ENCODE measurements around the gene KLHL2.

The KLHL2 gene

DNA sequence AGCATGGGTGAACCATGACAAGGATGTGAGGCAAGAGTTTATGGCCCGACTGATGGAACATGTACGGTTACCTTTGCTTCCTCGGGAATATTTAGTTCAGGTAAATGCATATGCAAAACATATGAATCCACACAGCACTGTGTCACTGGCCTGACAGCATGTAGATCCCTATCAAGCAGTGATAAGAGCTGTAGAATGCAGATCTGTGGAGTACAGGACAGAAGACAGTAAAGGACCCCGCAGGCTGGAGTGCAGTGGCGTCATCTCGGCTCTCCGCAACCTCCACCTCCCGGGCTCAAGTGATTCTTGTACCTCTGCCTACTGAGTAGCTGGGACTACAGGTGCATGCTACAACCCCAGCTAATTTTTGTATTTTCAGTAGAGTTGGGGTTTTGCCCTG, 90.3 kb downstream of the KLHL2 start:
- no peak for DNase-seq (ENCODE audit: low read depth, low spot score)
- in situ Hi-C loops (cut with HindIII; ENCODE audit: low sequenced_read_pairs): no loop called here
- TF ChIP-seq CTCF (IDR thresholded peaks at IDR 0.05; ENCODE audit: low read depth, low read length): no peak
- H3K4me3 ChIP-seq (ENCODE audit: low read depth, low read length): no peak overlapping the region

- no peak overlapping the region for H3K4me3 ChIP-seq (ENCODE audit: low read depth, low read length)
- no peak for DNase-seq (ENCODE audit: low read depth, low spot score)
- TF ChIP-seq CTCF (IDR thresholded peaks at IDR 0.05; ENCODE audit: low read depth, low read length): no peak
- in situ Hi-C loops (cut with HindIII; ENCODE audit: low sequenced_read_pairs): no loop called here
Observed at GRCh38 chr4:165299399-165300060, 92.2 kb downstream of the KLHL2 start.

DNA sequence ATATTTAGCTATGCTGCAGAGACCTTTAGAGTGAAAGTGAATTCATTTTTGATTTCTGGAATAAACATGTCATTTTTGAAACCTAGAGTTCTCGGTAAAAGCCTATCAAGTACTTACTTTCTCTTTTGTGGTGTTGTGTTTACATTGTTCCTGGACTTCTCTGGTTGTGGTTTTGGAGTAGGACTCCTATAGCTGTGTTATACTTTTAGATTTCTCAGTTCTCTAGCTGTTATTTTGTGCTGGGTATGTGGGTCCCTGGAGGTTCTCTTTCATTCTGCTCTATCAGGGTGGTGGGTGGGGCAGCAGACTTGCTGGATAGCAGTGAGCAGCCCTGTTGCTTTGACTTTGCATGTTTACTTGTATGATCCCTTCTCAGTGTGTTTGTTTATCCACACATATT, 94.5 kb downstream of the KLHL2 start:
- in situ Hi-C loops (cut with HindIII; ENCODE audit: low sequenced_read_pairs): no loop called here

GRCh38 chr4:165302658-165303057, 95.3 kb downstream of the KLHL2 start:
- no peak for DNase-seq (ENCODE audit: low read depth, low spot score)
- H3K4me3 ChIP-seq (ENCODE audit: low read depth, low read length): no peak overlapping the region
- no peak for TF ChIP-seq CTCF (IDR thresholded peaks at IDR 0.05; ENCODE audit: low read depth, low read length)
- in situ Hi-C loops (cut with HindIII; ENCODE audit: low sequenced_read_pairs): no loop called here

More for the DNA sequence above, 94.5 kb downstream of the KLHL2 start:
- H3K4me3 ChIP-seq (ENCODE audit: low read depth, low read length): peak overlapping the region; percentile 8
- DNase-seq (ENCODE audit: low read depth, low spot score): peak; percentile 56
- TF ChIP-seq CTCF (IDR thresholded peaks at IDR 0.05; ENCODE audit: low read depth, low read length): no peak

- no peak overlapping the region for H3K4me3 ChIP-seq (ENCODE audit: low read depth, low read length)
- in situ Hi-C loops (cut with HindIII; ENCODE audit: low sequenced_read_pairs): no loop called here
- TF ChIP-seq CTCF (IDR thresholded peaks at IDR 0.05; ENCODE audit: low read depth, low read length): no peak
- DNase-seq (ENCODE audit: low read depth, low spot score): no peak
Observed at GRCh38 chr4:165308166-165308565, 100.8 kb downstream of the KLHL2 start.

- no peak overlapping the region for H3K4me3 ChIP-seq (ENCODE audit: low read depth, low read length)
- no peak for TF ChIP-seq CTCF (IDR thresholded peaks at IDR 0.05; ENCODE audit: low read depth, low read length)
- in situ Hi-C loops (cut with HindIII; ENCODE audit: low sequenced_read_pairs): no loop called here
- no peak for DNase-seq (ENCODE audit: low read depth, low spot score)
Observed at GRCh38 chr4:165308606-165309005, 101.2 kb downstream of the KLHL2 start.

Data from astrocyte of the spinal cord (primary cell).